ENCODE data around the gene KCNQ2.

The KCNQ2 gene

DNA sequence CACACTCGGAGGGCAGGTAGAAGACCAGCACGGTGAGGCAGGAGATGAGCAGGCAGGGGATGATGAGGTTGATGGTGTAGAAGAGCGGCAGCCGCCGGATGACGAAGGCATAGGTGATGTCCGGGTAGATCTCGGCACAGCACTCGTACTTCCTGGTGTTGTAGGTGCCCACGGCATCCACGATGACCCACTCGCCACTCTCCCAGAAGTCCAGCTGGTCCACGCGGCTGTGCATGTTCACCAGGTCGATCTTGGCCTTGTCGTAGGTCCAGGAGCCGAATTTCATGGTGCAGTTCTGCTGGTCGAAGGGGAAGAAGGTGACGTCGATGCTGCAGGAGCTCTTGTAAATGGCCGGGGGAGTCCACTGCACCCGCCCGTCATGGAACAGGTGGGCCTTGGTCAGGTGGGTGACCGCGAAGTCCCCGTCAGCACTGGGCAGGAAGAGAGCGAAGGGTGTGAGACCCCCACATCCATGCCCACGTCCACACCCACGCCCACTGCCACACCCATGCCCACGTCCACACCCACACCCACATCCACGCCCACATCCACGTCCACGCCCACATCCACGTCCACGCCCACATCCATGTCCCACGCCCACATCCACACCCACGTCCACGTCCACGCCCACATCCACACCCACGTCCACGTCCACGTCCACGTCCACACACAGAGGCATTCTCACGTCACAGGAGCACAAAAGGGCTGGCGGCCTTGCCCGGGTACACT is 121.7 kb downstream of the KCNQ2 start:
- Histone ChIP-seq H3K27me3 (ENCODE audit: control insufficient read depth, insufficient read depth, low read length) (peaks cover 3% of the 10 kb centered on the region), H3K4me1 (ENCODE audit: control insufficient read depth, insufficient read depth, low read length) (no peaks in the 10 kb centered on the region), H3K9ac (ENCODE audit: low read length) (no peak overlapping the region), H3K27ac (ENCODE audit: low read depth, low read length) (no peak overlapping the region), H3K36me3 (ENCODE audit: control insufficient read depth, insufficient read depth, low read length) (no peaks in the 10 kb centered on the region), H3K4me3 (ENCODE audit: low read length) (no peak overlapping the region)
